CD14-positive monocyte (primary cell): ENCODE measurements around the gene ANKRD23. TPM values are rescaled to one million over a fixed set of nuclear protein-coding genes. Genes with fewer than 3 reads are reported as not detected.

Experiments
- DNase-seq, 3 donors: peaks; one replicate each; pipeline ENCODE4 v3.0.0-alpha.2; 2011 to 2022
- H2AFZ ChIP-seq: 2 replicates; pipeline ENCODE4 v1.6.0; 2012; ENCODE audit warnings: mild to moderate bottlenecking, low read depth, low read length, inconsistent platforms; ENCODE audit not compliant: insufficient read depth, poor library complexity, severe bottlenecking
- H3K27ac ChIP-seq, 2 donors: 1 replicate in 1 of 2; 2 replicates in 1 of 2; pipeline ENCODE4 v1.5.1; 2012 to 2013; ENCODE audit warnings: low read length in 2 of 2, control low read depth in 1 of 2, inconsistent platforms in 1 of 2, low read depth in 1 of 2, mild to moderate bottlenecking in 1 of 2
- H3K27me3 ChIP-seq, 2 donors: one replicate each; pipeline versions ENCODE4 v1.6.0 to v1.6.1; 2011 to 2013; ENCODE audit warnings: low read length in 2 of 2; ENCODE audit not compliant: control insufficient read depth in 2 of 2, insufficient read depth in 2 of 2
- H3K36me3 ChIP-seq, 2 donors: replicated peaks in 1 of 2; 1 replicate in 1 of 2; 2 replicates in 1 of 2; pipeline versions ENCODE4 v1.5.1 to v1.6.1; 2012 to 2013; ENCODE audit warnings: low read length in 2 of 2, control low read depth in 1 of 2, inconsistent platforms in 1 of 2, mild to moderate bottlenecking in 1 of 2; ENCODE audit not compliant: insufficient read depth in 2 of 2, control insufficient read depth in 1 of 2
- H3K4me1 ChIP-seq, 2 donors: 1 replicate in 1 of 2; 2 replicates in 1 of 2; pipeline versions ENCODE4 v1.5.1 to v1.6.1; 2012 to 2013; ENCODE audit warnings: low read length in 2 of 2, control low read depth in 1 of 2, inconsistent platforms in 1 of 2, mild to moderate bottlenecking in 1 of 2, moderate library complexity in 1 of 2; ENCODE audit not compliant: insufficient read depth in 2 of 2, control insufficient read depth in 1 of 2
- H3K4me2 ChIP-seq: replicated peaks from 2 replicates; pipeline ENCODE3; 2012; ENCODE audit warnings: low read length, moderate library complexity, mild to moderate bottlenecking; ENCODE audit not compliant: poor library complexity, severe bottlenecking; ENCODE audit errors: extremely low read depth
- H3K4me3 ChIP-seq, 3 experiments: fragments of 200-600 bp in 1 of 3; sonication (generic) in 1 of 3; replicated peaks in 1 of 3; 1 replicate in 2 of 3; 2 replicates in 1 of 3; pipeline ENCODE4 v1.5.1; 2011 to 2013; ENCODE audit warnings: low read length in 3 of 3, mild to moderate bottlenecking in 3 of 3, control low read depth in 2 of 3, low read depth in 2 of 3, inconsistent platforms in 1 of 3, moderate library complexity in 1 of 3
- H3K79me2 ChIP-seq: 2 replicates; pipeline ENCODE4 v1.6.0; 2012; ENCODE audit warnings: mild to moderate bottlenecking, control low read depth, inconsistent platforms, low read length, moderate library complexity; ENCODE audit not compliant: insufficient read depth
- H3K9ac ChIP-seq: 2 replicates; pipeline ENCODE4 v1.6.0; 2017; ENCODE audit warnings: low read length, mild to moderate bottlenecking; ENCODE audit not compliant: insufficient read depth, poor library complexity, severe bottlenecking
- H3K9me3 ChIP-seq, 2 donors: replicated peaks in 1 of 2; 1 replicate in 1 of 2; 2 replicates in 1 of 2; pipeline versions ENCODE4 v1.5.1 to v1.6.1; 2012 to 2013; ENCODE audit warnings: low read length in 2 of 2, control low read depth in 1 of 2; ENCODE audit not compliant: control insufficient read depth in 1 of 2, insufficient read depth in 1 of 2
- H4K20me1 ChIP-seq: 2 replicates; pipeline ENCODE4 v1.6.0; 2012; ENCODE audit warnings: mild to moderate bottlenecking, low read length, control low read depth, moderate library complexity; ENCODE audit not compliant: insufficient read depth
- H3K27ac Mint-ChIP-seq, 7 donors: one replicate each; pipeline ENCODE4 v1.8.0; 2020; ENCODE audit warnings: mild to moderate bottlenecking in 7 of 7, mixed read lengths in 7 of 7, moderate library complexity in 6 of 7, inconsistent platforms in 2 of 7
- H3K27me3 Mint-ChIP-seq, 3 donors: one replicate each; pipeline ENCODE4 v1.8.0; 2021 to 2022; ENCODE audit warnings: low read depth in 3 of 3, mild to moderate bottlenecking in 3 of 3, mixed read lengths in 3 of 3, moderate library complexity in 3 of 3, inconsistent platforms in 1 of 3
- H3K36me3 Mint-ChIP-seq, 2 donors: one replicate each; pipeline ENCODE4 v1.8.0; 2020; ENCODE audit warnings: mixed read lengths in 2 of 2, inconsistent platforms in 1 of 2, mild to moderate bottlenecking in 1 of 2
- H3K4me1 Mint-ChIP-seq: one replicate; pipeline ENCODE4 v1.8.0; 2020; ENCODE audit warnings: mild to moderate bottlenecking, mixed read lengths
- H3K4me3 Mint-ChIP-seq, 2 donors: one replicate each; pipeline ENCODE4 v1.8.0; 2020; ENCODE audit warnings: mild to moderate bottlenecking in 2 of 2, mixed read lengths in 2 of 2, moderate library complexity in 1 of 2
- H3K9me3 Mint-ChIP-seq, 7 donors: one replicate each; pipeline ENCODE4 v1.8.0; 2020 to 2022; ENCODE audit warnings: mixed read lengths in 7 of 7, mild to moderate bottlenecking in 6 of 7, moderate library complexity in 6 of 7, inconsistent platforms in 2 of 7
- WGBS: methylation state at CpG from one replicate; pipeline ENCODE4 v1.1.5; 2013; ENCODE audit warnings: missing lambda C conversion rate; ENCODE audit not compliant: insufficient coverage; 5-methylcytosine and 5-hydroxymethylcytosine counted together
- intact Hi-C, 2 donors: fragments of 100-400 bp; cut with micrococcal nuclease; formaldehyde crosslinking; loops; one replicate each; pipeline versions ENCODE4 v1.15.0 to v1.15.1; 2023
- polyA plus RNA-seq, 3 donors: library from polyadenylated mRNA; depleted of rRNA in 1 of 3; unstranded in 2 of 3; stranded (reverse) in 1 of 3; fragments of 300-500 nt in 2 of 3; fragments of >200 nt in 1 of 3; fragmentation: Illumina TruSeq in 2 of 3; gene quantifications; 1 replicate in 2 of 3; 2 replicates in 1 of 3; pipeline ENCODE4 v1.2.3, GENCODE V29; 2012 to 2021
- TF ChIP-seq, protein P1 (sequence below): fragments of 200-600 bp; IDR thresholded peaks from one replicate; pipeline ENCODE4 v1.8.0; 2022; ENCODE audit warnings: antibody characterized with exemption, mild to moderate bottlenecking

The ANKRD23 gene
- polyA plus RNA-seq, 3 donors: 1.4 TPM; not detected in 2

DNA sequence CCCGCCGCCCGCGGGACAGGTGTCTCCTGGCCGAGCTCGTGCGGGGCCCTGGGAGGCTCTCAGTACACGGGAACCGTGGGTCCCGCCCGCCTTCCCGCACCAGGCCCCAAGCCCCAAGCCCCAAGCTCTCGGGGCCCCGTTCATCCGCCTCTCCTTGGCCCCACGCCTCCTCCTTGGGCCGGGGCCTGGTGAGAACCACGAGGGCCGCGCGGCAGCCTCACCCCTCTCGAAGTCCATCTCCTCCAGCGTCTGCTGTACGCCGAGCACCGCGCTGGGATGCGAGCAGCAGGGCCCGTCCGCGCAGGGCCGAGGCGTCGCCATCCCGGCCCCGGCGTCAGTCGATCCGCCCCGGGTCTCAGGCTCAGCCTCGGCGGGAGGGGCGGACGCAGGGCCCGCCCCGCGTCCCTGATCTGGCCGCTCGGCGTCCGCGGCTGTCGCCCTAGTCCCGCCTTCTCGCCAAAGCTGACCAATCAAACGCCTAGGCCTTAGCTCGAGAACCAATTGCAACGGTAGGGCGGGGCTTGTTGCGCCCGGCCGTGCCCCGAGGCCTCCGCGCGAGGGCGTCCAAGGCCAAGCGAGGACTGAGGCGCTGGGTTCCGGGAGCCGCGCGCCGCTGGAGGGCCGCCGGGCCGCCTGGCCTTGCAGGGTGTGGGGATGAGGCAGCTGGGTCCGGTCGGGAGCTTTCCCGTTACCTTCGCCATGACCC is 14.0 kb upstream of the ANKRD23 start, which contains the start of gene ANKRD39:
TSS of gene ANKRD39 (minus strand) at position 350 of the 706 bp plus-strand sequence. CDS start at position 321, 29 bp downstream.
- Mint-ChIP-seq H3K4me3 (peak within 1 kb of the TSS; percentile 80 to 89), H3K36me3 (peaks cover 21 to 24% of the 10 kb centered on the region in 2 donors), H3K27me3 (peaks cover 21 to 38% (median 36%) of the 10 kb centered on the region in 3 donors), H3K9me3 (peaks cover 0 to 3% (median 0%) of the 10 kb centered on the region in 7 donors), H3K4me1 (peaks cover 42% of the 10 kb centered on the region), H3K27ac (peak within 1 kb of the TSS in 6 of 7 donors; percentile 13 to 79 (median 60))
- H3K4me1 ChIP-seq: peaks cover 34 to 38% of the 10 kb centered on the region in 2 donors
- H3K27ac ChIP-seq: peak within 1 kb of the TSS in 1 of 2 donors; percentile 57
- peak within 1 kb of the TSS; percentile 73 for H3K9ac ChIP-seq
- TF ChIP-seq, protein P1, sequence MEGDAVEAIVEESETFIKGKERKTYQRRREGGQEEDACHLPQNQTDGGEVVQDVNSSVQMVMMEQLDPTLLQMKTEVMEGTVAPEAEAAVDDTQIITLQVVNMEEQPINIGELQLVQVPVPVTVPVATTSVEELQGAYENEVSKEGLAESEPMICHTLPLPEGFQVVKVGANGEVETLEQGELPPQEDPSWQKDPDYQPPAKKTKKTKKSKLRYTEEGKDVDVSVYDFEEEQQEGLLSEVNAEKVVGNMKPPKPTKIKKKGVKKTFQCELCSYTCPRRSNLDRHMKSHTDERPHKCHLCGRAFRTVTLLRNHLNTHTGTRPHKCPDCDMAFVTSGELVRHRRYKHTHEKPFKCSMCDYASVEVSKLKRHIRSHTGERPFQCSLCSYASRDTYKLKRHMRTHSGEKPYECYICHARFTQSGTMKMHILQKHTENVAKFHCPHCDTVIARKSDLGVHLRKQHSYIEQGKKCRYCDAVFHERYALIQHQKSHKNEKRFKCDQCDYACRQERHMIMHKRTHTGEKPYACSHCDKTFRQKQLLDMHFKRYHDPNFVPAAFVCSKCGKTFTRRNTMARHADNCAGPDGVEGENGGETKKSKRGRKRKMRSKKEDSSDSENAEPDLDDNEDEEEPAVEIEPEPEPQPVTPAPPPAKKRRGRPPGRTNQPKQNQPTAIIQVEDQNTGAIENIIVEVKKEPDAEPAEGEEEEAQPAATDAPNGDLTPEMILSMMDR: peak; percentile 81
- DNase-seq: peak; percentile 97 to 98 (median 98)
- peaks cover 5 to 13% of the 10 kb centered on the region in 2 donors for H3K36me3 ChIP-seq
- peaks cover 17% of the 10 kb centered on the region for H3K79me2 ChIP-seq
- H4K20me1 ChIP-seq: no peaks in the 10 kb centered on the region
- 0% methylated on average over 81 of the region's 81 CpGs for WGBS
- H3K9me3 ChIP-seq: no peaks in the 10 kb centered on the region
- intact Hi-C loops: loop anchor here (1.0 to 5.0 kb wide), 2 partner anchors 41 to 102 kb away; partner anchors contain the start of gene CNNM3 (in 2 of the 2)
- peak within 1 kb of the TSS; percentile 59 to 76 (median 73) for H3K4me3 ChIP-seq
- peak within 1 kb of the TSS; percentile 97 for H3K4me2 ChIP-seq
- H3K27me3 ChIP-seq: peaks cover 0 to 30% of the 10 kb centered on the region in 2 donors
- peak within 1 kb of the TSS; percentile 95 for H2AFZ ChIP-seq

DNA sequence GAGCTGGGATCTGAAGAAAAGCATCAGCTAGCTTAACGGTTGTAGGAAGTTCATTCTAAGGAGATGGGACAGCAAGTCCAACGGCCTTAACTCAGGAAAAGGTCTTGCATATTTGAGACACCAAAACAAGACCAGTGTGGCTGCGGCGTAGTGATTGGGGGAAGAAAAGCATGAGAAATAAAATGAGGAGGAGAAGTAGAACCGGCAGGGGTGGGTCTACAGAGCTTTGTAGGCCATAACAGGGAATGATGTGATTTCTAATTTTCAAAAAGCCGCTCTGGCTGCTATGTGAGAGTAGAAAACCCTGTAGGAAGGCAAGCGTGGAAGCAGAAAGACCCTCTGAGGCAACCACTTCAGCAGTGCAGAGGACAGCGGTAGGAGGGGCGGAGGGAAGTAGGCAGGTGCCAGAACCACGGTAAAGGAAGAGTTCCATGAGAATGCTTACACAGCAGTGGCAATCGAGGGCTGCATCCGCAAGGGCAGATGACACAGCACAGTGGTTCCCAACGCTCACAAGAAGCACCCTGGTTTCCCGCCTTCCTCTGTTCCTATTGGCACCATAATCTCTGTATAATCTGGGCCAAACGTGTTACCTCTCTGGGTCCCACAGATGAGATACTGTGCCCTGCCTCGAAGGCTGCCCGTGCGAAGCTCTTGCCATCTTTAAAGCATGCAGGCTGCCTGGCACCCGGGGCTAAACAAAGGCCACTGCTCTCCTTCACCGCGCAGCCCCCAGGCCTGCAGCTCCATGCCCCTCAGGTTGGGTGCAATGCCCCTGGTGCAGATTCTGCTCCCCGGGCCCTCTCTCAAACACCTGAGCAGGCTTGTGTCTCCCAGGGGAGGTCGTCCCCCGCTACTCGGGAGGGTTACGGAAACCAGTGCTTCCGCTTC is 13.2 kb upstream of the ANKRD23 start:
- H3K27ac ChIP-seq: peak overlapping the region in 1 of 2 donors; percentile 57
- H3K4me1 Mint-ChIP-seq: peaks cover 34% of the 10 kb centered on the region

More for the DNA sequence above, 13.2 kb upstream of the ANKRD23 start:
- Mint-ChIP-seq H3K4me3 (peak overlapping the region; percentile 80 to 89), H3K27me3 (peaks cover 20 to 33% (median 31%) of the 10 kb centered on the region in 3 donors), H3K36me3 (peaks cover 27 to 30% of the 10 kb centered on the region in 2 donors), H3K27ac (peak overlapping the region in 3 of 7 donors; percentile 33 to 79 (median 56)), H3K9me3 (peaks cover 0 to 3% (median 0%) of the 10 kb centered on the region in 7 donors)
- H2AFZ ChIP-seq: peak overlapping the region; percentile 95
- intact Hi-C loops: loop anchor here (5.0 kb wide), 1 partner anchor 40 kb away; the partner anchor contains the start of gene CNNM3 (in 2 of the 2)
- H3K9me3 ChIP-seq: no peaks in the 10 kb centered on the region
- DNase-seq: no peak
- peak overlapping the region; percentile 97 for H3K4me2 ChIP-seq
- H3K79me2 ChIP-seq: peaks cover 17% of the 10 kb centered on the region
- 12% methylated on average over 27 of the region's 27 CpGs for WGBS
- peaks cover 26 to 30% of the 10 kb centered on the region in 2 donors for H3K4me1 ChIP-seq
- peak overlapping the region; percentile 73 for H3K9ac ChIP-seq
- H4K20me1 ChIP-seq: no peaks in the 10 kb centered on the region
- peak overlapping the region; percentile 59 to 76 (median 73) for H3K4me3 ChIP-seq
- TF ChIP-seq, protein P1: no peak
- peaks cover 0 to 30% of the 10 kb centered on the region in 2 donors for H3K27me3 ChIP-seq
- H3K36me3 ChIP-seq: peaks cover 6 to 21% of the 10 kb centered on the region in 2 donors
